HAP-1 (cell line): Measurements from ENCODE around the gene COPS7A.

Experiments used
- DNase-seq, 2 experiments: peaks; one replicate each; pipeline ENCODE4 v3.0.0-alpha.2; 2016 to 2020; ENCODE audit warnings: low spot score in 2 of 2
- H3K27me3 ChIP-seq: fragments of 250-450 bp; sonication (Bioruptor Pico); 2 replicates; pipeline ENCODE4 v1.5.1; 2020; ENCODE audit warnings: low read depth, mild to moderate bottlenecking, moderate library complexity
- H3K36me3 ChIP-seq: fragments of 250-450 bp; sonication (Bioruptor Pico); replicated peaks from 2 replicates; pipeline ENCODE4 v1.5.1; 2020; ENCODE audit warnings: mild to moderate bottlenecking
- H3K4me1 ChIP-seq: fragments of 250-450 bp; sonication (Bioruptor Pico); 2 replicates; pipeline ENCODE4 v1.5.1; 2020; ENCODE audit warnings: mild to moderate bottlenecking
- H3K4me3 ChIP-seq: fragments of 250-450 bp; sonication (Bioruptor Pico); 2 replicates; pipeline ENCODE4 v1.5.1; 2020; ENCODE audit warnings: mild to moderate bottlenecking, moderate library complexity
- H3K9me3 ChIP-seq: fragments of 250-450 bp; sonication (Bioruptor Pico); 2 replicates; pipeline ENCODE4 v1.5.1; 2020; ENCODE audit warnings: mild to moderate bottlenecking, moderate library complexity
- in situ Hi-C: fragments of 300-500 bp; cut with MboI; formaldehyde crosslinking; loops from 3 replicates; pipeline ENCODE4 v1.14.3; 2020; ENCODE audit warnings: low sequenced_read_pairs, inconsistent platforms, mixed read lengths

Gene COPS7A

DNA sequence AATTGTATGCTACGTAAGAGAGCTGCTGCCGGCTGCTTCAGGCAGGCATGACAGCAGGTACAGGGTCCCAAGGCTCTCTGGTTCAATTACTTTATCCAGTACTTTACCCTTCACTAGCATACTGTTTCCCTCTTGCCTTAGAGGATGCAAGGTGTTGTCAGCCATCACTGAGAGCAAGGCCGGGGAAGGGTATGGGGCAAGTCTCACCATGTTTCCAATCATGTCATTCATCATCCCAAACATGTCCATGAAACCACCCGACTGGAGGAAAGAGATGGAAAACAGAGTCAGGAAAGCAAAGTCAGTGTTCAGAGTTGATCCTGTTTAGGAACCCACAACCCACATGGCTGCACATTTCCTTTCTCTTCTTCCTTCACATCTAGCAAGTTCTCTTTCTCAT is 26.7 kb downstream of the COPS7A start:
- no peaks in the 10 kb centered on the region for H3K27me3 ChIP-seq
- DNase-seq: no peak
- peaks cover 10% of the 10 kb centered on the region for H3K4me1 ChIP-seq
- H3K9me3 ChIP-seq: no peaks in the 10 kb centered on the region
- in situ Hi-C loops: loop anchor here (5.0 kb wide), 1 partner anchor 77 kb away; the partner anchor contains the start of gene P3H3
- no peak overlapping the region for H3K4me3 ChIP-seq
- peaks cover 69% of the 10 kb centered on the region for H3K36me3 ChIP-seq

GRCh38 chr12:6751767-6752166 is 27.9 kb downstream of the COPS7A start:
- Histone ChIP-seq H3K4me3 (peak overlapping the region; percentile 100), H3K9me3 (no peaks in the 10 kb centered on the region), H3K4me1 (peaks cover 10% of the 10 kb centered on the region), H3K36me3 (peaks cover 56% of the 10 kb centered on the region), H3K27me3 (no peaks in the 10 kb centered on the region)
- in situ Hi-C loops: loop anchor here (5.0 kb wide), 1 partner anchor 76 kb away; the partner anchor contains the start of gene P3H3
- no peak for DNase-seq

DNA sequence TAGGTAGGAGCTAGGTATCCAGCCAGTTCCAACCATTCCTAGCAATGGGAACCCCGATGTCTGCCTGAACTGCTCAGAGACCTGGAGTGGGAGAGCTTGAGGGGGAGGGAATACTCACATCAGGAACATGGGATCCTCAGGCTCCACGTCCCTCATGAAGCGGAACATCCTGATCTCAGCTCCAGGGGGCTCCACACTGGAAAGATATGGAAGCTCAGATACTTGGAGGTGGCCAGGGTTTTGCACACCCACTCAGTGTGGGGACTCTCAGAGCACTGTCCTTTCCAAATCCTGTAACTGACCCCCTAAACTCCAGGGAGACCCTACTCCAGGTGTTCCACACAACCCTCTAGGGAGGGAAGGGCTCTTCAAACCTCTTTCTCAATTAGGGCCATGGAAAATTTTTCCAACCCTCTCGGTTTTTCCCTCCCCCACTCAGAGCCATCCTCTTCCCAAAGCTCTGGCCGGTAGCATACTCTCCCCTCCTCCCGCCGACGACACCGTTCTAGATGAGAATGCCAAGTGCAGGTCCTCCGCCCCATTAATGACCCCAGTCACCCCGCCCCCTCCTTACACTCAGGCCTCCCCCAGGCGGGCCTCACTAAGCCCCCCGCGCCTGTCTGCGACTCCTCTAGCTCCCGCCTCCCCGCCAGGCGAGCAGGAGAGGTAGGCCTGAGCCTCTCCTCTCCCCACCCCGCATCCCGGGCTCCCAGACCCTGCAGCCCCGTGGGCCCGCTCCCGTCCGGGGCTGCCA is 28.5 kb downstream of the COPS7A start:
- Histone ChIP-seq H3K4me3 (peak overlapping the region; percentile 100), H3K4me1 (peaks cover 10% of the 10 kb centered on the region), H3K9me3 (no peaks in the 10 kb centered on the region; the same call in 1 of the 2 replicates), H3K27me3 (no peaks in the 10 kb centered on the region), H3K36me3 (peaks cover 50% of the 10 kb centered on the region)
- DNase-seq: peak; percentile 47 to 72
- in situ Hi-C loops: loop anchor here (5.0 kb wide), 1 partner anchor 75 kb away; the partner anchor contains the start of gene P3H3

- peaks cover 10% of the 10 kb centered on the region for H3K4me1 ChIP-seq
- no peaks in the 10 kb centered on the region; the same call in 1 of the 2 replicates for H3K9me3 ChIP-seq
- peak; percentile 96 to 99 for DNase-seq
- H3K27me3 ChIP-seq: no peaks in the 10 kb centered on the region
- peak within 1 kb of the TSS; percentile 100 for H3K4me3 ChIP-seq
- peaks cover 42% of the 10 kb centered on the region for H3K36me3 ChIP-seq
- in situ Hi-C loops: loop anchor here (5.0 kb wide), 1 partner anchor 74 kb away; the partner anchor contains the start of gene P3H3
Measured at GRCh38 chr12:6752921-6753771, 29.3 kb downstream of the COPS7A start, which contains the start of gene MLF2. MLF2 (minus strand) TSS chr12:6753141; CDS start chr12:6752334, 807 bp downstream.

DNA sequence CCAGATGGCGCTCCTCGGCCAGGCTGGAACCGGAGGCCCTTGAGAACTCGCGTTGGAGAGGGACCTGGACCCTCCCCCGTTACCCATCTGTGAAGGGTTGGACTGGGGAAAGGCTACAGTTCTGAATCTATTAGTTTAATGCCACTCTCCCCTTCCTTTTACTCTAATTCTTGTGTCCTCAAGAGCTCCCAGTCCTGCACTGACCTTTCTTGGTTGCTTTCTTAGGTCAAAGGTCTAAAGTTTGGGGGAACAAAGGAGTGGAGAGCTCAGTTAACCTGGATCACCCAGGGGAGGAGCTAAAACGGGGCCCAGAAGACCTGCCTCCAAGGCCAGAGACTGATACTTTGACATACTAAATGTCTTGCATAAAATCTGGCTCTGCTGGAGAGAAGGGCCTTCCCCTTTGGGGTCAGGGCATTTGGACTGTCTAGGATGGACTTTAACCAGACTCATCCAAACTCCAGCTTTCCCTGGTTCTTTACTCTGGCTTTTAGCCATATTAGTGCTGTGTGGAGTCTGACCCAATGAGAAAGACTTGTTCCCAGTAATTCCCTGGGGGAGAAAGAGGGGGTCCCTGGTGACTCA is 30.0 kb downstream of the COPS7A start:
- peaks cover 35% of the 10 kb centered on the region for H3K36me3 ChIP-seq
- H3K4me3 ChIP-seq: no peak overlapping the region
- H3K27me3 ChIP-seq: no peaks in the 10 kb centered on the region
- no peaks in the 10 kb centered on the region; the same call in 1 of the 2 replicates for H3K9me3 ChIP-seq
- no peak for DNase-seq
- in situ Hi-C loops: loop anchor here (5.0 kb wide), 1 partner anchor 73 kb away; the partner anchor contains the start of gene P3H3
- H3K4me1 ChIP-seq: peaks cover 10% of the 10 kb centered on the region

- no peak for DNase-seq
- Histone ChIP-seq H3K4me1 (peaks cover 10% of the 10 kb centered on the region), H3K9me3 (no peaks in the 10 kb centered on the region; the same call in 1 of the 2 replicates), H3K4me3 (no peak overlapping the region), H3K36me3 (peaks cover 30% of the 10 kb centered on the region), H3K27me3 (no peaks in the 10 kb centered on the region)
- in situ Hi-C loops: loop anchor here (5.0 kb wide), 1 partner anchor 73 kb away; the partner anchor contains the start of gene P3H3
Measured at GRCh38 chr12:6754411-6754810, 30.6 kb downstream of the COPS7A start.

DNA sequence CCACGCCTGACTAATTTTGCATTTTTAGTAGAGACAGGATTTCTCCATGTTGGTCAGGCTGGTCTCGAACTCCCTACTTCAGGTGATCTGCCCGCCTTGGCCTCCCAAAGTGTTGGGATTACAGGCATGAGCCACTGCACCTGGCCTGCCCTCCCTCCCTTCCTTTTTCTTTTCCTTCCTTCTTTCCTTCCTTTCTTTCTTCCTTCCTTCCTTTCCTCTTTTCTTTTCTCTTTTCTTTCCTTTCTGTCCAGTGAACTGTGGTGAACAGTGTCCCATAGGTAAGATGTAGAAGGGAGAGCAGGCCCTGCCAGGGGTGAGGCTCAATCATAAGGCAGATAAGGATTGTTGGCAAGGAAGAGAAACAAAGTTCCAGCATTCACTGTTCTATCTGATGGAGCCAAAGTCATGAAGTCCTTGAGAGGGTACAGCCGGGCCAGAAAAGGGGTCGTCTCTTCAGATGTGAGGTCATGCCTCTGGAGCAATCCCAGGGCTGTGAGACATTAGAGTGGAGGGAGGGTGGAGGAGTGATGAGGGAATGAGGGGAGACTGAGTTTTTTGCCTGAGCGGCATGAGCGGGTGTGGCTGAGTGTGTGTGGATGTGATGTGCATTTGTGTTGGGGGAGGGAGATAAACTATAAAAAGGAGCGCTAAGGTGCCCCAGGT is 33.3 kb downstream of the COPS7A start:
- Histone ChIP-seq H3K4me1 (peaks cover 6% of the 10 kb centered on the region), H3K9me3 (no peaks in the 10 kb centered on the region; the same call in 1 of the 2 replicates), H3K36me3 (peaks cover 2% of the 10 kb centered on the region), H3K27me3 (no peaks in the 10 kb centered on the region), H3K4me3 (no peak overlapping the region)
- in situ Hi-C loops: no loop called here
- no peak for DNase-seq

GRCh38 chr12:6758506-6759095 is 34.8 kb downstream of the COPS7A start:
- in situ Hi-C loops: no loop called here
- DNase-seq: no peak
- H3K9me3 ChIP-seq: no peaks in the 10 kb centered on the region; the same call in 1 of the 2 replicates
- no peaks in the 10 kb centered on the region for H3K36me3 ChIP-seq
- H3K27me3 ChIP-seq: no peaks in the 10 kb centered on the region
- peaks cover 11% of the 10 kb centered on the region for H3K4me1 ChIP-seq
- H3K4me3 ChIP-seq: no peak overlapping the region

GRCh38 chr12:6759741-6760140 is 35.9 kb downstream of the COPS7A start:
- no peak overlapping the region for H3K4me3 ChIP-seq
- H3K4me1 ChIP-seq: peaks cover 12% of the 10 kb centered on the region
- no peaks in the 10 kb centered on the region for H3K36me3 ChIP-seq
- no peaks in the 10 kb centered on the region; the same call in 1 of the 2 replicates for H3K9me3 ChIP-seq
- DNase-seq: no peak
- no peaks in the 10 kb centered on the region for H3K27me3 ChIP-seq
- in situ Hi-C loops: no loop called here

GRCh38 chr12:6763380-6763779 is 39.5 kb downstream of the COPS7A start:
- Histone ChIP-seq H3K4me3 (no peak overlapping the region), H3K36me3 (no peaks in the 10 kb centered on the region), H3K27me3 (no peaks in the 10 kb centered on the region), H3K4me1 (peaks cover 30% of the 10 kb centered on the region), H3K9me3 (no peaks in the 10 kb centered on the region)
- no peak for DNase-seq
- in situ Hi-C loops: no loop called here

- DNase-seq: peak; percentile 99
- Histone ChIP-seq H3K9me3 (no peaks in the 10 kb centered on the region), H3K27me3 (no peaks in the 10 kb centered on the region), H3K4me3 (no peak overlapping the region), H3K4me1 (peaks cover 38% of the 10 kb centered on the region), H3K36me3 (peaks cover under 1% of the 10 kb centered on the region)
- in situ Hi-C loops: no loop called here
Measured at GRCh38 chr12:6764011-6764828, 40.4 kb downstream of the COPS7A start.

DNA sequence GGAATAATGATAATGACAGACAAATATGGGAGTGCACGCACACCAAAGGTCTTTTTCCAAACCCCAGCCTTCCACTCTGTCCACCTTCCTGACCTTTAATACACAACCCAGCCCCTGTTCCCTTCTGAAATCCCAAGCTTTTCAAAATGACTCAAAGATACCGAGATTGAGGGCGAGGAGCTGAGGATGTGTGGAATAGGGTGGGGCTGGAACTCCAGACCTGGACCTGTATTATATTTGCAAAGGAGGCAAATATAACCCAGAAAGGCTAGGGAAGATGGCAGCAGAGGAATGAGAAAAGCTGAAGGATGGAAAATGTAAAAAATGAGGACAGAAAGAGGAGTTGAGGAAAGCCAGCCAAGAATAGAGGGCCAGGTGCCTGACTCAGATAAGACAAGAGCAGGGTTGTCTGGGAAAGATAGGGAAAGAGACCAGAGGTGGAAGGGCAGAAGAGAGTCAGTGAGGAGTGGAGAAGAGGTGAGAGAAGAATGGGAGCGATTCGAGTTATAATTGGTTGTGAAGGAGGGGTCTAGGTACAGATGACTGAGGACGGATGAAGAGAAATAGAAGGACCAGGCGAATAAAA is 41.3 kb downstream of the COPS7A start:
- Histone ChIP-seq H3K27me3 (no peaks in the 10 kb centered on the region), H3K4me1 (peaks cover 39% of the 10 kb centered on the region), H3K36me3 (peaks cover 9% of the 10 kb centered on the region), H3K4me3 (peak overlapping the region; percentile 82), H3K9me3 (no peaks in the 10 kb centered on the region)
- in situ Hi-C loops: no loop called here
- DNase-seq: no peak
